ENCODE data around the gene CCDC91. TPM values are rescaled to one million over a fixed set of nuclear protein-coding genes. Genes with fewer than 3 reads are reported as not detected.
A peak's percentile ranks its signal among the peaks of the same experiment; 100 is the strongest.

CCDC91 gene, protein sequence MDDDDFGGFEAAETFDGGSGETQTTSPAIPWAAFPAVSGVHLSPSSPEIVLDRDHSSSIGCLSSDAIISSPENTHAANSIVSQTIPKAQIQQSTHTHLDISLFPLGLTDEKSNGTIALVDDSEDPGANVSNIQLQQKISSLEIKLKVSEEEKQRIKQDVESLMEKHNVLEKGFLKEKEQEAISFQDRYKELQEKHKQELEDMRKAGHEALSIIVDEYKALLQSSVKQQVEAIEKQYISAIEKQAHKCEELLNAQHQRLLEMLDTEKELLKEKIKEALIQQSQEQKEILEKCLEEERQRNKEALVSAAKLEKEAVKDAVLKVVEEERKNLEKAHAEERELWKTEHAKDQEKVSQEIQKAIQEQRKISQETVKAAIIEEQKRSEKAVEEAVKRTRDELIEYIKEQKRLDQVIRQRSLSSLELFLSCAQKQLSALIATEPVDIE
- 29.7 TPM for polyA plus RNA-seq (2013, experiment 1 of 2)
- polyA plus RNA-seq (2013, experiment 2 of 2), result 36.9 TPM

DNA sequence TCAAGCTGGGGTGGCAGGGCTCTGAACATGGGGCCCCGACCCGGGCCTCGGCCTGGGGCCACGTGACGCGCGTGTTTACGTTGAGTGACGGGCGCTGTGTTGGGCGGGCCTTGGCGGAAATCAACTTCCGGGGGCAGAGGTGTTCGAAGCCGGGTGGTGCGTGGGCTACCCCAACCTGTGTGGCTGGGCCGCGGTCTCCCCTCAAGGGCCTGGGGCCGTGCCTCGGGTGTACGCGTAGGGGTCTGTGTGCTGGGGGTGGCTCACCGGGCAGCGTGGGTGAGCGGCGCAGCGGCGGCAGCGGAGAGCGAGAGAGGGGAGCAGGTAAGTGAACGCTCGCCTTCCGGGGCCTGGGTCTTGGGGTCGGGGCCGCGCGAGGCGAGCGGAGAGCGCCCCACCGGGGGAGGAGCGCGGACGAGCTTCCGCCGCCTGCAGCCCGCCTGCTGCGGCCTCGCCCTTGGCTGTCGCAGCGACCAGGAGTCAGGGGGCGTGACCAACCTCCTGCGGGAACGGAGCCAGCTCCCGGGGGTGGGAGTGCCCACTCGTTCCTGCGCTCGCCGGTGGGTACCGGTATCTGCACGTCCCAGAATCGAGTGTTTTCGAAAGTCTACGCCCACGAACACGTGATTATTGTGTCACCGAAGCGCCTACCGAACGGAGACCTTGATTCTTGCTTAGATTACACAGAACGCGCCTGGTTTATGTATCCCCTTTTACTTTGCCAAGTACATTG is at the start of gene CCDC91:
TSS of gene CCDC91 (plus strand) at position 136 of the 730 bp plus-strand sequence. CDS start 66,760 bp downstream, outside the sequence.
- Histone ChIP-seq H3K18ac (ENCODE audit: low read depth in 1 of 2, low read length in 2 of 2) (peak within 1 kb of the TSS; percentile 95 to 99), H3K36me3 (ENCODE audit: control insufficient read depth in 1 of 2, insufficient read depth in 2 of 2, low read depth in 1 of 2, low read length in 2 of 2) (no peaks in the 10 kb centered on the region), H2AK5ac (ENCODE audit: low read length, severe bottlenecking) (no peak within 1 kb of the TSS), H4K91ac (ENCODE audit: low read length) (peak within 1 kb of the TSS; percentile 99), H3K9ac (ENCODE audit: low read length) (peak within 1 kb of the TSS; percentile 93), H2BK5ac (ENCODE audit: low read depth, low read length, poor library complexity, severe bottlenecking) (peak within 1 kb of the TSS; percentile 54), H2BK15ac (ENCODE audit: low read depth, poor library complexity, severe bottlenecking) (peak within 1 kb of the TSS; percentile 83), H3K27me3 (ENCODE audit: control insufficient read depth in 1 of 2, insufficient read depth in 1 of 2, low read length in 2 of 2) (no peaks in the 10 kb centered on the region), H3K23ac (ENCODE audit: low read length in 2 of 2) (peak within 1 kb of the TSS in 1 of 2 experiments; percentile 46), H3K4me1 (ENCODE audit: control insufficient read depth, insufficient read depth, low read depth, low read length) (peaks cover 5% of the 10 kb centered on the region), H2BK12ac (ENCODE audit: low read length in 2 of 2) (peak within 1 kb of the TSS in 1 of 2 experiments; percentile 57), H3K79me1 (replicated peaks; ENCODE audit: low read length, poor library complexity, severe bottlenecking) (peaks cover 12% of the 10 kb centered on the region), H3K9me3 (ENCODE audit: control insufficient read depth, low read length) (peaks cover 20% of the 10 kb centered on the region), H3K4me2 (ENCODE audit: low read length, poor library complexity, severe bottlenecking) (peak within 1 kb of the TSS; percentile 33), H4K8ac (ENCODE audit: low read length) (peak within 1 kb of the TSS; percentile 98), H2BK120ac (ENCODE audit: low read depth, low read length) (peak within 1 kb of the TSS; percentile 37), H3K27ac (ENCODE audit: low read length, poor library complexity, severe bottlenecking) (peak within 1 kb of the TSS; percentile 72), H3K4me3 (ENCODE audit: insufficient read depth in 1 of 2, low read depth in 1 of 2, low read length in 2 of 2) (peak within 1 kb of the TSS; percentile 79 to 94), H3K14ac (ENCODE audit: low read length in 2 of 2) (peak within 1 kb of the TSS in 1 of 2 experiments; percentile 50), H3K4ac (ENCODE audit: low read depth in 1 of 2, low read length in 2 of 2) (peak within 1 kb of the TSS; percentile 93 to 98), H2AFZ (ENCODE audit: low read depth, low read length) (peak within 1 kb of the TSS; percentile 92)
- peak; percentile 88 for DNase-seq
- WGBS, result under 1% methylated on average over 71 of the region's 72 CpGs

DNA sequence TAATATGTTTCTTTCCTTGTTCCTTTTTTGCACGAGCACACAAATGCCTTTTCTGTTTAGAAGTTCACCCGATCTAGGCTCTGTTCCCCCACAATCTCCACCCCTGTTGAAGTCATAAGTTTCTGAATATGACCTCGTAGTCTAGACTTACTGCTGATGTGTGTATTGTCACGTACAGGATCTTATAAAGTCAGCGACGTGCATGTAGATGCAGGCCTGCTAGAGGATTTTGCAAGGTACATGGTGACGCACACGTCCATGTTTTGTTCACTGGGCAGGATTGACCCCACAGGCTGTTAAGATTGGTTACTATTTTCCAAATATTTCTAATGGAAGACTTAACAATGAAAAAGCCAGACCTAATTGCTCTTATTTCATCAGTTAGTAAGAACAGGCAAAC is 46.2 kb upstream of the CCDC91 start:
- no peak overlapping the region for H3K27ac ChIP-seq (ENCODE audit: low read length, poor library complexity, severe bottlenecking)

DNA sequence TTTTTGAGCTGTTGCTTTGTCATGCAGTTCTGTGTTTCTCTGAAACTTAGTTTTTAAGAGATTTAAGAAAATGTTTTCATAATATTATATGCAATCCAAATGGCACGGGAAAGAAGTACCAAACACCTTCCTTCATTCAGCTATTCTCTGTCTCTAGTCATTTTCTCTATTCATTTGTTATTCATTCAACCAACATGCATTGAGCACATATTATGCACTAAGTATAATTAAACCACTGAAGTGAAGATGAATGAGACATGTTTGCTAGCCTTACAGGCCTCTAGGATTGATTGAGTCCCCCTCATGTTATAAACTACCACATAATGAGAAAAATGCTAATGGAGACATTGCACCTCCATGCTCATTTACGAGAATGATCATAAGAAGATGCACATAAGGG is 45.7 kb upstream of the CCDC91 start:
- no peaks in the 10 kb centered on the region for H3K4me1 ChIP-seq (ENCODE audit: control insufficient read depth, insufficient read depth, low read depth, low read length)
- DNase-seq, result no peak

More for the DNA sequence above, 46.2 kb upstream of the CCDC91 start:
- Histone ChIP-seq H3K14ac (ENCODE audit: low read length in 2 of 2) (no peak overlapping the region), H3K4me3 (ENCODE audit: insufficient read depth in 1 of 2, low read depth in 1 of 2, low read length in 2 of 2) (no peak overlapping the region), H2BK12ac (ENCODE audit: low read length in 2 of 2) (no peak overlapping the region), H3K9me3 (ENCODE audit: control insufficient read depth, low read length) (no peaks in the 10 kb centered on the region), H2BK120ac (ENCODE audit: low read depth, low read length) (no peak overlapping the region), H3K4me2 (ENCODE audit: low read length, poor library complexity, severe bottlenecking) (no peak overlapping the region), H2AFZ (ENCODE audit: low read depth, low read length) (no peak overlapping the region), H3K4ac (ENCODE audit: low read depth in 1 of 2, low read length in 2 of 2) (no peak overlapping the region), H2BK15ac (ENCODE audit: low read depth, poor library complexity, severe bottlenecking) (no peak overlapping the region), H3K23ac (ENCODE audit: low read length in 2 of 2) (no peak overlapping the region), H4K91ac (ENCODE audit: low read length) (no peak overlapping the region), H2BK5ac (ENCODE audit: low read depth, low read length, poor library complexity, severe bottlenecking) (no peak overlapping the region), H3K4me1 (ENCODE audit: control insufficient read depth, insufficient read depth, low read depth, low read length) (no peaks in the 10 kb centered on the region), H3K9ac (ENCODE audit: low read length) (no peak overlapping the region), H3K18ac (ENCODE audit: low read depth in 1 of 2, low read length in 2 of 2) (no peak overlapping the region), H3K79me1 (replicated peaks; ENCODE audit: low read length, poor library complexity, severe bottlenecking) (no peaks in the 10 kb centered on the region), H2AK5ac (ENCODE audit: low read length, severe bottlenecking) (no peak overlapping the region), H3K36me3 (ENCODE audit: control insufficient read depth in 1 of 2, insufficient read depth in 2 of 2, low read depth in 1 of 2, low read length in 2 of 2) (no peaks in the 10 kb centered on the region), H3K27me3 (ENCODE audit: control insufficient read depth in 1 of 2, insufficient read depth in 1 of 2, low read length in 2 of 2) (no peaks in the 10 kb centered on the region), H4K8ac (ENCODE audit: low read length) (no peak overlapping the region)
- no peak for DNase-seq
- 96% methylated on average over 6 of the region's 8 CpGs for WGBS

DNA sequence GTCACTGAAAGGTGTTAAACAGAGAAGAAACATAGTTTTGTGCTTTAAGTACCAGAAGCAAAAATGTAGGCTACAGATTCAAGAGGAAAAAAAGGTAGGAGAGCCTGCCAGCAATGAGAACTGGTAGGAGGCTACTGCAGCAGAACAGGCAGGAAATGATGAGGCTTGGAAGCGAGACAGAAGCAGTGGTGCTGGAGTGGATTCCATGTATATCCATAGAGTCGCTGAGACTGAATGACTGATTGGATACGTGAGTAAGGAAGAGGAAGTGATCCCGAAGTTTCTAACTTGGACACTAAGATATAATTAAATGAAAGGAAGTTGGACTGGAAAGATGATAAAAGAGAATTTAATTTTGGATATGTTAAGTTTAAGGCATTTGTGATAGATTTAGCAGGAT is 45.0 kb upstream of the CCDC91 start:
- no peaks in the 10 kb centered on the region for H3K4me1 ChIP-seq (ENCODE audit: control insufficient read depth, insufficient read depth, low read depth, low read length)
- H4K91ac ChIP-seq (ENCODE audit: low read length), result no peak overlapping the region
- H4K8ac ChIP-seq (ENCODE audit: low read length), result no peak overlapping the region
- H2BK120ac ChIP-seq (ENCODE audit: low read depth, low read length), result no peak overlapping the region
- H3K4me3 ChIP-seq (ENCODE audit: insufficient read depth in 1 of 2, low read depth in 1 of 2, low read length in 2 of 2), result no peak overlapping the region
- H2AK5ac ChIP-seq (ENCODE audit: low read length, severe bottlenecking), result no peak overlapping the region
- H3K4ac ChIP-seq (ENCODE audit: low read depth in 1 of 2, low read length in 2 of 2), result no peak overlapping the region
- no peaks in the 10 kb centered on the region for H3K36me3 ChIP-seq (ENCODE audit: control insufficient read depth in 1 of 2, insufficient read depth in 2 of 2, low read depth in 1 of 2, low read length in 2 of 2)
- no peak overlapping the region for H3K18ac ChIP-seq (ENCODE audit: low read depth in 1 of 2, low read length in 2 of 2)
- no peak overlapping the region for H2AFZ ChIP-seq (ENCODE audit: low read depth, low read length)
- no peak for DNase-seq
- H3K79me1 ChIP-seq (replicated peaks; ENCODE audit: low read length, poor library complexity, severe bottlenecking), result no peaks in the 10 kb centered on the region
- no peaks in the 10 kb centered on the region for H3K27me3 ChIP-seq (ENCODE audit: control insufficient read depth in 1 of 2, insufficient read depth in 1 of 2, low read length in 2 of 2)
- H2BK5ac ChIP-seq (ENCODE audit: low read depth, low read length, poor library complexity, severe bottlenecking), result no peak overlapping the region
- H2BK12ac ChIP-seq (ENCODE audit: low read length in 2 of 2), result no peak overlapping the region
- no peak overlapping the region for H2BK15ac ChIP-seq (ENCODE audit: low read depth, poor library complexity, severe bottlenecking)
- H3K4me2 ChIP-seq (ENCODE audit: low read length, poor library complexity, severe bottlenecking), result no peak overlapping the region
- no peak overlapping the region for H3K14ac ChIP-seq (ENCODE audit: low read length in 2 of 2)
- H3K23ac ChIP-seq (ENCODE audit: low read length in 2 of 2), result no peak overlapping the region
- H3K9ac ChIP-seq (ENCODE audit: low read length), result no peak overlapping the region
- H3K9me3 ChIP-seq (ENCODE audit: control insufficient read depth, low read length), result no peaks in the 10 kb centered on the region
- WGBS, result 96% methylated on average over 4 of the region's 4 CpGs
- no peak overlapping the region for H3K27ac ChIP-seq (ENCODE audit: low read length, poor library complexity, severe bottlenecking)

More for the DNA sequence above, 45.7 kb upstream of the CCDC91 start:
- Histone ChIP-seq H3K27ac (ENCODE audit: low read length, poor library complexity, severe bottlenecking) (no peak overlapping the region), H3K14ac (ENCODE audit: low read length in 2 of 2) (no peak overlapping the region), H3K79me1 (replicated peaks; ENCODE audit: low read length, poor library complexity, severe bottlenecking) (no peaks in the 10 kb centered on the region), H3K4me2 (ENCODE audit: low read length, poor library complexity, severe bottlenecking) (no peak overlapping the region), H3K23ac (ENCODE audit: low read length in 2 of 2) (no peak overlapping the region), H2BK120ac (ENCODE audit: low read depth, low read length) (no peak overlapping the region), H2BK5ac (ENCODE audit: low read depth, low read length, poor library complexity, severe bottlenecking) (no peak overlapping the region), H3K4me3 (ENCODE audit: insufficient read depth in 1 of 2, low read depth in 1 of 2, low read length in 2 of 2) (no peak overlapping the region), H2AK5ac (ENCODE audit: low read length, severe bottlenecking) (no peak overlapping the region), H3K18ac (ENCODE audit: low read depth in 1 of 2, low read length in 2 of 2) (no peak overlapping the region), H2AFZ (ENCODE audit: low read depth, low read length) (no peak overlapping the region), H3K9me3 (ENCODE audit: control insufficient read depth, low read length) (no peaks in the 10 kb centered on the region), H4K8ac (ENCODE audit: low read length) (no peak overlapping the region), H2BK15ac (ENCODE audit: low read depth, poor library complexity, severe bottlenecking) (no peak overlapping the region), H3K27me3 (ENCODE audit: control insufficient read depth in 1 of 2, insufficient read depth in 1 of 2, low read length in 2 of 2) (no peaks in the 10 kb centered on the region), H3K9ac (ENCODE audit: low read length) (no peak overlapping the region), H3K4ac (ENCODE audit: low read depth in 1 of 2, low read length in 2 of 2) (no peak overlapping the region), H2BK12ac (ENCODE audit: low read length in 2 of 2) (no peak overlapping the region), H3K36me3 (ENCODE audit: control insufficient read depth in 1 of 2, insufficient read depth in 2 of 2, low read depth in 1 of 2, low read length in 2 of 2) (no peaks in the 10 kb centered on the region), H4K91ac (ENCODE audit: low read length) (no peak overlapping the region)
- 94% methylated on average over 1 of the region's 2 CpGs for WGBS

All from mesenchymal stem cell (in vitro differentiated cells and primary cell).